Renal pelvis (tissue), 4 donors: ENCODE results near the gene CEP55. TPM values are rescaled to one million over a fixed set of nuclear protein-coding genes. Genes with fewer than 3 reads are reported as not detected.
A peak's percentile ranks its signal among the peaks of the same experiment; 100 is the strongest.
"Not testable (repeated sequence)": the region's sequence is repeated elsewhere in the genome, so short reads cannot be mapped to it uniquely, and the experiment has no call there.

ENCODE experiments used
- DNase-seq: peaks from one replicate; pipeline ENCODE4 v3.0.0-alpha.2; 2013
- polyA plus RNA-seq, 3 donors: library from polyadenylated mRNA; unstranded; fragments of 120-200 nt; gene quantifications; one replicate each; pipeline ENCODE4 v1.2.1, GENCODE V29; 2013; ENCODE audit not compliant: insufficient read length in 3 of 3

The CEP55 gene
- polyA plus RNA-seq, 3 donors = 12.9 to 15.7 (median 13.0) TPM

GRCh38 chr10:93505075-93505474, 8.7 kb downstream of the CEP55 start:
- DNase-seq = no peak

GRCh38 chr10:93509816-93510215, 13.4 kb downstream of the CEP55 start:
- no peak for DNase-seq

GRCh38 chr10:93512565-93512964, 16.2 kb downstream of the CEP55 start:
- no peak for DNase-seq

GRCh38 chr10:93513091-93513490, 16.7 kb downstream of the CEP55 start:
- DNase-seq = no peak

- DNase-seq = no peak
Measured at GRCh38 chr10:93514521-93514920, 18.1 kb downstream of the CEP55 start.

GRCh38 chr10:93515071-93516005, 18.9 kb downstream of the CEP55 start:
- DNase-seq = no peak

- no peak for DNase-seq
Measured at GRCh38 chr10:93516006-93516380, 19.6 kb downstream of the CEP55 start.

- no peak for DNase-seq
Measured at GRCh38 chr10:93518531-93518930, 22.1 kb downstream of the CEP55 start.

GRCh38 chr10:93535293-93535692, 38.9 kb downstream of the CEP55 start:
- DNase-seq = no peak

GRCh38 chr10:93540871-93541270, 44.5 kb downstream of the CEP55 start:
- DNase-seq = not testable (repeated sequence)

- DNase-seq = no peak
Measured at GRCh38 chr10:93541402-93542357, 45.3 kb downstream of the CEP55 start.

GRCh38 chr10:93542358-93542791, 46.0 kb downstream of the CEP55 start:
- no peak for DNase-seq

- not testable (repeated sequence) for DNase-seq
Measured at GRCh38 chr10:93546995-93547394, 50.6 kb downstream of the CEP55 start.

- no peak for DNase-seq
Measured at GRCh38 chr10:93547522-93547921, 51.1 kb downstream of the CEP55 start.

- DNase-seq = no peak
Measured at GRCh38 chr10:93548376-93549071, 52.1 kb downstream of the CEP55 start.

- no peak for DNase-seq
Measured at GRCh38 chr10:93550606-93551005, 54.2 kb downstream of the CEP55 start.

GRCh38 chr10:93552780-93553179, 56.4 kb downstream of the CEP55 start:
- DNase-seq = no peak

- DNase-seq = no peak
Measured at GRCh38 chr10:93553482-93554315, 57.3 kb downstream of the CEP55 start.

- no peak for DNase-seq
Measured at GRCh38 chr10:93554316-93554663, 57.9 kb downstream of the CEP55 start.

- peak; percentile 72 for DNase-seq
Measured at GRCh38 chr10:93554760-93555432, 58.5 kb downstream of the CEP55 start.
